ENCODE results near the gene ITGB8. TPM values are rescaled to one million over a fixed set of nuclear protein-coding genes. Genes with fewer than 3 reads are reported as not detected.

ITGB8 gene
- polyA plus RNA-seq, 1 donor: 5.2 TPM

Other genes with a start within 250 kb of the ITGB8 start
- 0.09 TPM for gene MACC1, start 113.5 kb upstream of the ITGB8 start, polyA plus RNA-seq (ENCODE audit: insufficient read length)

All from hindlimb muscle (tissue), 1 donor.